Anterior cingulate cortex (tissue), 58 donors: Measurements from ENCODE around the gene PCDH8.
"Not testable (repeated sequence)": the region's sequence is repeated elsewhere in the genome, so short reads cannot be mapped to it uniquely, and the experiment has no call there.

Source experiments
- DNase-seq, 58 donors: peaks; one replicate each; lab custom pipeline; 2025; lab: John Stamatoyannopoulos, UW

The PCDH8 gene

GRCh38 chr13:52830946-52831345, 17.5 kb downstream of the PCDH8 start:
- no peak for DNase-seq

GRCh38 chr13:52827839-52828238, 20.6 kb downstream of the PCDH8 start:
- DNase-seq = no peak

GRCh38 chr13:52817886-52818285, 30.6 kb downstream of the PCDH8 start:
- DNase-seq = not testable (repeated sequence)

DNA sequence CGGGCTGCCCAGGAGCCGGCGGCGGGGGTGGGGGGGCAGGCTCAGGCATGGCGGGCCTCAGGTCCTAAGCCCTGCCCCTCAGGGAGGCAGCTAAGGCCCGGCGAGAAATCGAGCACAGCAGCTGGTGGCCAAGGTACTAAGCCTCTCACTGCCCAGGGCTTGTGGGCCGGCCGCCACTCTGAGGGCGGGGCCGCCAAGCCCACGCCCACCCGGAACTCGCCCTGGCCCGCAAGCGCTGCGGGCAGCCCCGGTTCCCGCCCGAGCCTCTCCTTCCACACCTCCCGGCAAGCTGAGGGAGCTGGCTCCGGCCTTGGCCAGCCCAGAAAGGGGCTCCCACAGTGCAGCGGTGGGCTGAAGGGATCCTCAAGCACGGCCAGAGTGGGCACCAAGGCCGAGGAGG, 33.1 kb downstream of the PCDH8 start:
- no peak for DNase-seq

DNA sequence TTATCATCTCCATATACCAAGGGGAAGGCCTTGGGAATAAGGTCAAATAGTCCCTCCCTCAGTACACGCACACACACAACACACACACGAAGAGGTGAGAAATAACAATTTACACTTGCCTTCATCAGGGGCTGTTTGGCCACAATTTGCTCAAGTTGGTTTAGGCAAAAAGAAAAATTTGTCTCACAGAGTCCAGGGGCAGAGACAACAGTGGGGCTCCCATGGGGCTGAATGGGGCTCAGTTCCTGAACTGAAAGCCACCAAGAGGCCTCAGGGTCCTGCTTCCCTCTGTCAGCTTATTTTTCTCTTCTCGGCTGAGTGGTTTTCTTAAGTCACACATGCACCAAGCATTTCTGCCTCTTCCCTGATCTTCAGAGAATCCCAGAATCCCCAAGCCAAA, 35.5 kb downstream of the PCDH8 start:
- DNase-seq = no peak

GRCh38 chr13:52811841-52812240, 36.6 kb downstream of the PCDH8 start:
- DNase-seq = no peak

DNA sequence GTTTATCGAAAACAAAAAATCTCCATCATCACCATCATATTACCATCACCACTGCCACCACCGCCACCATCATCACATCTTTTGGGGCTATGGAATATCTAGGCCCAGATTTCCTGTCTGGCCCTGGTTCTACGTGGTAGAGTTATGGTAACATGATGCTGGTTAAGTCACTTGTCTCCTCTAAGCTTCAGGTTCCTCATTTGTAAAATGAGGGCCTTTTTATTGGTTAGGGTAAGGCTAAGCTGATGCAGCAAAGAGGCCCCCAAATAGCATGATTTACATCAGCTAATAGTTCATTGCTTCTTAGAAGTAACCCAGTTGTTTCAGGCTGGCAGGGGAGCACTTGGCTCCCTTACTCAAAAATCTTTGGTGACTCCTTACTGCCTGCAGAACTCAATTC, 37.9 kb downstream of the PCDH8 start:
- DNase-seq = no peak

DNA sequence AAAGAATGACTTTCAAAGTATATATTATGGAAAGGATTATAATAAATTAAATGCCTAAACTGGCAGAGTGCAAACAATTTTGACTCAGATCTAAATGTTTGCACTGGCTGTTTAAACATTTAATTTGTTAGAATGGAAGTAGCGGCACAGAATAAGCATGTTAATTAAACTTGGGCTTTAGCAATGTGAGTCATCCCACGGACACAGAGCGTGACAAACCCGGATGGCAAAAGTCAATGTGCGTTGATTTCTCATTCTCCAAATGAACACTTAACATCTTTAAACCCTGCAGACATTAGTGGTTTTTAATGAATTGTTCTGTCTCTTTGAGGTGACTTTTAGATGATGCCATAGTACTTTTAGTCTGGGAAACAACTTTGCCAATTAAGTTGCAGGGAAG, 38.4 kb downstream of the PCDH8 start:
- DNase-seq = no peak

GRCh38 chr13:52809310-52809769, 39.1 kb downstream of the PCDH8 start:
- DNase-seq = peak in 37 of 58 donors; percentile 1 to 57 (median 23)

- DNase-seq = no peak
These were observed 39.6 kb downstream of the PCDH8 start for GRCh38 chr13:52808842-52809219.

DNA sequence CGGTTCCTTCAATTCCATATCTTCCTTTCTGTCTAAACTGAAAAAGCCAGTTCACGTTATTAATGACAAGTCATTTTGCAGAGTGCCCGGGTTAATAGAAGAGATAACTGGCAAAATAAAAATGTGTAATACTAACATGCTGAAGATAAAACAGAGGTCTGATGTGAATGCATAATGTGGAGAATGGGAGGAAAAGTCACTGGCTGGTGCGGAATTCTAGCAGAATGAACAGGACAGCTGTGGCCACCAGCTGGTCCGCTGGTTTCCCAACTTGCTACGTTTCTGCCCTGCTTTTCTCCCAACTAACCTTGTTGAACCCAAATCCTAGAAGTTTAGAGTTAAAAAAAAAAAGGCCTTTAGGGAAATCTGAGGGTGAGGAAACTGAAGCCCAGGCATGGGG, 42.4 kb downstream of the PCDH8 start:
- DNase-seq = peak in 1 of 58 donors; percentile 5

- no peak for DNase-seq
These were observed 44.2 kb downstream of the PCDH8 start for GRCh38 chr13:52804202-52804641.

DNA sequence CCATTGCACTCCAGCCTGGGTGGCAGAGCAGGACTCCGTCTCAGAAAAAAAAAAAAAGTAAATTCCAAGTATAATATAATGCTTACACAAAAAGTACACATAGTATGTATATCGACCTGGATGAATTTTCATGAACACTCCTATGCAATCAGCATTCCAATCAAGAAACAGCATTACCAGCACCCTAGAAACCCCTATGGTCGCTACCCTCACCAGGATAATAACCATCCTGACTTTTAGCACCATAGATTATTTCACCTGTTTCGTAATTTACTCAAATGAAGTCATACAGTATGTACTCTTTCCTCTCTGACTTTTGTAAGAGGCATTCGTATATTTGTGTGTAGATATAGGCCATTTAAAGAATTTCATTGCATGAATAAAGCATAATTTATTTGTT, 47.6 kb downstream of the PCDH8 start:
- no peak for DNase-seq

- no peak for DNase-seq
These were observed 49.5 kb downstream of the PCDH8 start for GRCh38 chr13:52798770-52799430.

DNA sequence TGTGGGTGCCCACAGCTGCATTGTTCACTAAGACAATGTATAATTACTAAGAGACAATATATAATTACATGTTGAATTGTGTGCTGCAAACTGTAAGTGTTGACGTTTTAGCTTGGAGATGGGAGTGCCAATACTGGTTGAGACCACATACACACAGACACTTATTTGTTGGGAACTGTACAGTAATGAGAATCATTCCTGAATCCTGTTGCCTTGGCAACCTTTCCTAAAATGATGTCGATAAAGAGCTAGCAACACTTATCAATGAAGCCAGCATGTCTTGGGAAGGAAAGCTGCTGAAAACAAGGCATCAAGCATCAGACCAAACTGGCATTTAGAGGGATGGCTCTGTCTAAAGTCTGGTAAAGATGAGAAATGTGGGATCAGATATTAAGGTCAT, 51.3 kb downstream of the PCDH8 start:
- DNase-seq = peak in 1 of 58 donors; percentile 9

GRCh38 chr13:52794589-52794988, 53.9 kb downstream of the PCDH8 start:
- no peak for DNase-seq

GRCh38 chr13:52793515-52794061, 54.9 kb downstream of the PCDH8 start:
- no peak for DNase-seq
